ENCODE results near the gene USP3. TPM values are rescaled to one million over a fixed set of nuclear protein-coding genes. Genes with fewer than 3 reads are reported as not detected.
"Not testable (repeated sequence)": the region's sequence is repeated elsewhere in the genome, so short reads cannot be mapped to it uniquely, and the experiment has no call there.

USP3 gene
- total RNA-seq, 2 experiments from 2014 or later = 34.6 to 53.0 TPM

GRCh38 chr15:63531586-63531985 is 27.2 kb downstream of the USP3 start:
- peaks cover 8% of the 10 kb centered on the region; the same call in 1 of the 2 replicates for H4K20me1 ChIP-seq (ENCODE audit: insufficient read depth, low read length)
- no peaks in the 10 kb centered on the region for H3K9me2 ChIP-seq (ENCODE audit: insufficient read depth, low read length)
- no peak overlapping the region for H3K4me2 ChIP-seq (ENCODE audit: low read length)
- H3K79me2 ChIP-seq (ENCODE audit: insufficient read depth, low read depth, low read length) = peaks cover 60% of the 10 kb centered on the region; the same call in 1 of the 2 replicates
- H3K36me3 ChIP-seq (ENCODE audit: insufficient read depth, low read length) = no peaks in the 10 kb centered on the region
- no peak overlapping the region for H2AFZ ChIP-seq (ENCODE audit: low read length)
- intact Hi-C loops (cut with micrococcal nuclease; ENCODE audit: unreplicated experiment) = no loop called here
- ChIA-PET POLR2A (interaction anchor here (1.9 kb wide), 1 partner anchor 13 kb away, joined by 8 read pairs; no protein-coding TSS in a partner anchor), CTCF (ENCODE audit: unreplicated experiment) (no interaction called here)
- no peak for DNase-seq (ENCODE audit: low spot score)
- TF ChIP-seq, protein P1, sequence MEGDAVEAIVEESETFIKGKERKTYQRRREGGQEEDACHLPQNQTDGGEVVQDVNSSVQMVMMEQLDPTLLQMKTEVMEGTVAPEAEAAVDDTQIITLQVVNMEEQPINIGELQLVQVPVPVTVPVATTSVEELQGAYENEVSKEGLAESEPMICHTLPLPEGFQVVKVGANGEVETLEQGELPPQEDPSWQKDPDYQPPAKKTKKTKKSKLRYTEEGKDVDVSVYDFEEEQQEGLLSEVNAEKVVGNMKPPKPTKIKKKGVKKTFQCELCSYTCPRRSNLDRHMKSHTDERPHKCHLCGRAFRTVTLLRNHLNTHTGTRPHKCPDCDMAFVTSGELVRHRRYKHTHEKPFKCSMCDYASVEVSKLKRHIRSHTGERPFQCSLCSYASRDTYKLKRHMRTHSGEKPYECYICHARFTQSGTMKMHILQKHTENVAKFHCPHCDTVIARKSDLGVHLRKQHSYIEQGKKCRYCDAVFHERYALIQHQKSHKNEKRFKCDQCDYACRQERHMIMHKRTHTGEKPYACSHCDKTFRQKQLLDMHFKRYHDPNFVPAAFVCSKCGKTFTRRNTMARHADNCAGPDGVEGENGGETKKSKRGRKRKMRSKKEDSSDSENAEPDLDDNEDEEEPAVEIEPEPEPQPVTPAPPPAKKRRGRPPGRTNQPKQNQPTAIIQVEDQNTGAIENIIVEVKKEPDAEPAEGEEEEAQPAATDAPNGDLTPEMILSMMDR (conservative IDR thresholded peaks at IDR 0.05; ENCODE audit: low read length) = peak; percentile 58
- no peak for TF ChIP-seq EZH2phosphoT487 (IDR thresholded peaks at IDR 0.05; ENCODE audit: borderline replicate concordance, low read depth, low read length)
- no peaks in the 10 kb centered on the region for H3K9me3 ChIP-seq (ENCODE audit: low read length)
- H3K27ac ChIP-seq (ENCODE audit: low read depth, low read length, poor library complexity, severe bottlenecking) = no peak overlapping the region
- H3K4me3 ChIP-seq (ENCODE audit: low read depth, low read length, poor library complexity, severe bottlenecking) = no peak overlapping the region
- peaks cover 15% of the 10 kb centered on the region for H3K4me1 ChIP-seq (ENCODE audit: insufficient read depth, low read length, poor library complexity, severe bottlenecking)
- no TSS peak for BruUV-seq (replicated peaks)

- H3K4me2 ChIP-seq (ENCODE audit: low read length) = no peak overlapping the region
- DNase-seq (ENCODE audit: low spot score) = no peak
- CTCF ChIA-PET (ENCODE audit: unreplicated experiment) = no interaction called here
- no peak overlapping the region for H2AFZ ChIP-seq (ENCODE audit: low read length)
- peaks cover 8% of the 10 kb centered on the region; the same call in 1 of the 2 replicates for H4K20me1 ChIP-seq (ENCODE audit: insufficient read depth, low read length)
- TF ChIP-seq, protein P1 (conservative IDR thresholded peaks at IDR 0.05; ENCODE audit: low read length) = no peak
- TF ChIP-seq EZH2phosphoT487 (IDR thresholded peaks at IDR 0.05; ENCODE audit: borderline replicate concordance, low read depth, low read length) = no peak
- peaks cover 3% of the 10 kb centered on the region; the same call in 1 of the 2 replicates for H3K36me3 ChIP-seq (ENCODE audit: insufficient read depth, low read length)
- no peak overlapping the region for H3K4me3 ChIP-seq (ENCODE audit: low read depth, low read length, poor library complexity, severe bottlenecking)
- no TSS peak for BruUV-seq (replicated peaks)
- POLR2A ChIA-PET = interaction anchor here (0.6 to 1.9 kb wide), 5 partner anchors 10 to 38 kb away, joined by 3 to 8 read pairs (median 3); no protein-coding TSS in a partner anchor
- intact Hi-C loops (cut with micrococcal nuclease; ENCODE audit: unreplicated experiment) = no loop called here
- no peaks in the 10 kb centered on the region for H3K9me3 ChIP-seq (ENCODE audit: low read length)
- H3K79me2 ChIP-seq (ENCODE audit: insufficient read depth, low read depth, low read length) = peaks cover 55% of the 10 kb centered on the region; the same call in 1 of the 2 replicates
- H3K27ac ChIP-seq (ENCODE audit: low read depth, low read length, poor library complexity, severe bottlenecking) = no peak overlapping the region
- peaks cover 15% of the 10 kb centered on the region for H3K4me1 ChIP-seq (ENCODE audit: insufficient read depth, low read length, poor library complexity, severe bottlenecking)
- H3K9me2 ChIP-seq (ENCODE audit: insufficient read depth, low read length) = no peaks in the 10 kb centered on the region
These were observed 27.9 kb downstream of the USP3 start for GRCh38 chr15:63532307-63532744.

- H3K9me3 ChIP-seq (ENCODE audit: low read length); CTCF ChIA-PET (ENCODE audit: unreplicated experiment); BruUV-seq (replicated peaks); H3K9me2 ChIP-seq (ENCODE audit: insufficient read depth, low read length); H3K4me2 ChIP-seq (ENCODE audit: low read length); H3K36me3 ChIP-seq (ENCODE audit: insufficient read depth, low read length); H3K4me3 ChIP-seq (ENCODE audit: low read depth, low read length, poor library complexity, severe bottlenecking); H4K20me1 ChIP-seq (ENCODE audit: insufficient read depth, low read length); H3K27ac ChIP-seq (ENCODE audit: low read depth, low read length, poor library complexity, severe bottlenecking); DNase-seq (ENCODE audit: low spot score); H2AFZ ChIP-seq (ENCODE audit: low read length); intact Hi-C loops (cut with micrococcal nuclease; ENCODE audit: unreplicated experiment): not testable (repeated sequence)
- POLR2A ChIA-PET = interaction anchor here (1.6 to 2.1 kb wide), 2 partner anchors 10 to 29 kb away, joined by 6 to 12 read pairs; no protein-coding TSS in a partner anchor
- Histone ChIP-seq H3K4me1 (ENCODE audit: insufficient read depth, low read length, poor library complexity, severe bottlenecking) (peaks cover 15% of the 10 kb centered on the region), H3K79me2 (ENCODE audit: insufficient read depth, low read depth, low read length) (peaks cover 37% of the 10 kb centered on the region; the same call in 1 of the 2 replicates)
These were observed 30.5 kb downstream of the USP3 start for GRCh38 chr15:63534888-63535287.
